Hypothalamus (tissue), 51 donors: ENCODE measurements around the gene DGCR6.
"Not testable (repeated sequence)": the region's sequence is repeated elsewhere in the genome, so short reads cannot be mapped to it uniquely, and the experiment has no call there.

Experiments
- DNase-seq, 51 donors: peaks; one replicate each; lab custom pipeline; 2025; lab: John Stamatoyannopoulos, UW

The DGCR6 gene

DNA sequence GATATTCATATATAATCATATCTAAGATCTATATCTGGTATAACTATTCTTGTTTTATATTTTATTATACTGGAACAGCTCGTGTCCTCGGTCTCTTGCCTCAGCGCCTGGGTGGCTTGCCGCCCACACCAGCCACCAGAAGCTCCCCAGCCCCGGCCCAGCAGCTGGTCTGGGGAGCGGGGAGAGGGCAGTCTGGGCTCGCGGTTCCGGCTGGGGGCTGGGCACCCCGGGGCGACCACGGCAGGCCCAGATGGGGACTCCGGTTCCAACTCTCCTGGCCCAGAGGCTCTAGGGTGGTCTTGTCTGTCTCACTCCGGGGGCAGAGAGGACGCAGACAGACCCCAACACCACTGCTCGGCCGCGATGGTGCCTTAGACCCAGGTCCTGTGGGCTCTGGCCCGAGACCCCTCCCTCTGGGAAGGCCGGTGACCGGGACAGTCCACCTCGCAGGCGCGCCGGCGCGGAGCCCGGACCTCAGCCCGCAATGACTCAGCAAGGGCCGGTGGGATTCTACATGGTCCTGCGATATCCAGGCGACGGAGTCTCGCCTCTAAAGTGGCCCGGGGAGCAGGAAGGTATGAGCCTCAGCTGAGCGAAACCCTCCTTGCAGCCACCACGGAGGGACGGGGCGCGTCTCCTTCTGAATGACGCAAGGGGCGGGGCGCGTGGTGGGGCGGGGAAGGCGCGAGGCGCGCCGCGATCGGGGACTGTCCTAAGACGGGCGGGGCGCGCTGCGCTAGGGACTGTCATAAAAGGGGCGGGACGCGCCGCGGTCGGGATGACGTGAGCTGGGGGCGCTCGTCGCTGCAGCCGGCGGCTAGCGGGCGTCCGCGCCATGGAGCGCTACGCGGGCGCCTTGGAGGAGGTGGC lies at the start of gene DGCR6:
TSS of gene DGCR6 (plus strand) at position 781 of the 870 bp plus-strand sequence. CDS start at position 836, 55 bp downstream.
- DNase-seq = no peak

DNA sequence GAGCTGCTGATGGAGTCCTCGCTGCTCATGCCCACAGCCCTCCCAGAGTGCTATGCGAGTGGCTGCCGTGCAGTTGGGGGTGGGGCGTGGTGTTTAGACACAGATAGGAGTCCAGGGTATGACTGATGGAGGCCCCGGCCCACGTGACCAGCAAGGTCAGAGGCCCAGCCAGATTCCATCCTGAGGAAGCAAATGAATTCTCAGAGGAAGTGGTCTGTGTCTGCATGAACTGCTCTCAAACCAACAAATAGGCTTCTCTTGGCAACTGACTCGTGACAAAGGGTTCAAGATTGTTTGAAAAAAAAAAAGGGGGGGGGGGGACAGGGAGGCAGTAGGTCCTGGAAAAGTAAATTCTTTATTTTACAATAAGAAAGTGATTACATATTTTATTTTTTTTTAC lies 46.8 kb upstream of the DGCR6 start:
- DNase-seq = not testable (repeated sequence)

DNA sequence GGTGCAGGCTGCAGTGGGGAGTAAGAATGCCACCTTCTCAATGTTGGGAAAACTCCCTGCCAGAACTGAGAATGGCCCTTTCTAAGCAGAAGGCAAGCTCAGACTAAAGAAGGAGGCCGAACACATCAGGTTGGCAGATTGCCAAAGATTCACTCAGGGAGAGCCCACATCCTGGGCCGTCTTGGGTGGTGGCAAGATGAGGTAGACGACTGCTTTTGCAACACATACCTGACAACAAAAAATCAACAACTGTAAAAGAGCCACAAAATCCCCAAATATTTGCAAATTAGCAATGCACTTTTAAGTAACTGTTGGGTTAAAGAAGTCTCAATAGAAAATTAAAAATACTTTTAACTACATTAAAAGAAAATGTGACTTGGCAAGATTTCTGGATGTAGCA lies 24.9 kb upstream of the DGCR6 start:
- not testable (repeated sequence) for DNase-seq

DNA sequence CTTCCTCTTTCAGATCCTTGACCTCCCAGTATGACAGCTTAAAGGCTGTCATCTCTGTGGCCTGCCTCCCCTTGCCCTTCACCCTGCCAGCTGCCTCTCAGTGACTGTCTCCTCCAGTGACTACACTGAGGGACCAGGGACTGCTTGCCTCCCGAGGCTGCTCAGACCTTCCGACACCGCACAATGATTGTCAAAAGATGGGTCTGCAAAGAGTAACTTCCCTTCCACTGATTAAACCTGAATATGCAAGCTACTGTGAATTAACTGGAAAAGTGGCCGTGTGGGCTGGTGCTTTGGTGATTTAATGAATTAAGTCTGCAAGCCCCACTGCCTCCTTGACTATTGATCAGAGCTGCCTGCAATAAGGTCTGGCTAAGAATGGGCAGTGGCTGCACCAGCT lies 21.7 kb upstream of the DGCR6 start:
- not testable (repeated sequence) for DNase-seq

DNA sequence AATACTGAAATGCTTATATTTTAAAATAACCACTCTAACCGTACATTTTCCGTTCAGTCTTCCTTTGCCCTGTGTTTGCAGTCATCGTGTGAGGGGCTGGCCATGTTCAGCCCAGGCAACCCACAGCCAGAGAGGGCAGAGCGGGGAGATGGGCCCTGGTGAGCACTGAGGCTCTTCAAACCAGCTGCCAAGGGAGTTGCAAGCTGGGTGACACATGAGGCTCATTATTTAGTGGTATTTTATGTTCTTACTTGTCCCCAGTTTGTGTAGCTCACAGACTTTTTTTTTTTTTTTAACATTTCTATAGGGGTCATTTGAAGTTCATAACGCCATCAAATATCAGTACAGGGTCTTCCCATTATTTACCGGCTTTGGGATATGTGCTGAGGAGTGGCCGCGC lies 18.0 kb upstream of the DGCR6 start:
- DNase-seq = no peak

DNA sequence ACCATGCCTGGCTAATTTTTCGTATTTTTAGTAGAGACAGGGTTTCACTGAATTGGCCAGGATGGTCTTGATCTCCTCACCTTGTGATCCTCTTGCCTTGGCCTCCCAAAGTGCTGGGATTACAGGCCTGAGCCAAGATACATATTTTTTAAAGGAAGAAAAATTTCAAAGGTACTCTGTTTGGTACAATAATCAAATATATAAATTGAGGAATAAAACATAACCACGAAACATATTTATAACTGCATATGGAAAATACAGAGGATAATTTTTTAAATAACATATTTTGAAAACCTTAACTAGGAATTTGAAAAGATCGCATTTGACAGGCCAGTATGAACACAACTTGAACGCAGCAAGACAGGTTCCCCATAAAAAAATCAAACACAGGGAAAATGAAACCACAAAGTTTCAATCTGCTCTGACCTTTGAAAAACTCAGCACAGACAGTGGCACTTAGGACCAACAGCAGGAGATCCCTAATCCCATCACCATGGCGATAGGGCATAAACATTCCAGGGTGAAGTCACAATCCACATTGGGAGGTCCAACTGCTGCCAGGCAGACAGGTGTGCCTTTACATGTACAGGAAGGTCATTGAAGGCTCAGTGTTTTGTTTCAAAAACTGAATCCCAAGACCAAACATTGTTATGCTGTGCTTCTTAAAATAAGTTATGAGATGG lies 15.5 kb upstream of the DGCR6 start:
- not testable (repeated sequence) for DNase-seq

DNA sequence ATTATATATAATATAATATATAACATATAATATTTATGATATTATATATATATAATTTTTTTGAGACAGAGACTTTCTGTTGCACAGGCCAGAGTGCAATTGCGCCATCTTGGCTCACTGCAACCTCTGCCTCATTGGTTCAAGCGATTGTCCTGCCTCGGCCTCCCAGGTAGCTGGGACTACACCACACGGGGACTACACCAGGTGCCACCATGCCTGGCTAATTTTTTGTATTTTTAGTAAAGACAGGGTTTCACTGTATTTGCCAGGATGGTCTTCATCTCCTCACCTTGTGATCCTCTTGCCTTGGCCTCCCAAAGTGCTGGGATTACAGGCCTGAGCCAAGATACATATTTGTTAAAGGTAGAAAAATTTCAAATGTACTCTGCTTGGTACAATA lies 12.3 kb upstream of the DGCR6 start:
- DNase-seq = not testable (repeated sequence)

DNA sequence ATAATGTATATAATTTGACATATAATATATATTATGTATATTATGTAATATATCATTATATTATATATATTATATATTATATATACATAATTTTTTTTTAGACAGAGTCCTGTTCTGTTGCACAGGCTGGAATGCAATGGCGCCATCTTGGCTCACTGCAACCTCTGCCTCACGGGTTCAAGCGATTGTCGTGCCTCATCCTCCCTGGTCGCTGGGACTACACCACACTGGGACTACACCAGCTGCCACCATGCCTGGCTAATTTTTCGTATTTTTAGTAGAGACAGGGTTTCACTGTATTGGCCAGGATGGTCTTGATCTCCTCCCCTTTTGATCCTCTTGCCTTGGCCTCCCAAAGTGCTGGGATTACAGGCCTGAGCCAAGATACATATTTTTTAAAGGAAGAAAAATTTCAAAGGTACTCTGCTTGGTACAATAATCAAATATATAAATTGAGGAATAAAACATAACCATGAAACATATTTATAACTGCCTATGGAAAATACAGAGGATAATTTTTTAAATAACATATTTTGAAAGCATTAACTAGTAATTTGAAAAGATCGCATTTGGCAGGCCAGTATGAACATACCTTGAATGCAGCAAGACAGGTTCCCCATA lies 10.0 kb upstream of the DGCR6 start:
- not testable (repeated sequence) for DNase-seq

DNA sequence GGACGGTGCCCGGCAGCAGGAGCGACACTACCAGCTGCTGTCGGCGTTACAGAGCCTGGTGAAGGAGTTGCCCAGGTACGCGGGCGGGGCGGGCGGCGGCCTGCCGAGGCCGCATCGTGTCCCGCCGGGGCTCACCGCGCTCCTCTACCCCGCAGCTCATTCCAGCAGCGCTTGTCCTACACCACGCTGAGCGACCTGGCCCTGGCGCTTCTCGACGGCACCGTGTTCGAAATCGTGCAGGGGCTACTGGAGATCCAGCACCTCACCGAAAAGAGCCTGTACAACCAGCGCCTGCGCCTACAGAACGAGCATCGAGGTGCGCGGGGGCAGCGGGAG lies 258 bp downstream of the DGCR6 start:
- not testable (repeated sequence) for DNase-seq

DNA sequence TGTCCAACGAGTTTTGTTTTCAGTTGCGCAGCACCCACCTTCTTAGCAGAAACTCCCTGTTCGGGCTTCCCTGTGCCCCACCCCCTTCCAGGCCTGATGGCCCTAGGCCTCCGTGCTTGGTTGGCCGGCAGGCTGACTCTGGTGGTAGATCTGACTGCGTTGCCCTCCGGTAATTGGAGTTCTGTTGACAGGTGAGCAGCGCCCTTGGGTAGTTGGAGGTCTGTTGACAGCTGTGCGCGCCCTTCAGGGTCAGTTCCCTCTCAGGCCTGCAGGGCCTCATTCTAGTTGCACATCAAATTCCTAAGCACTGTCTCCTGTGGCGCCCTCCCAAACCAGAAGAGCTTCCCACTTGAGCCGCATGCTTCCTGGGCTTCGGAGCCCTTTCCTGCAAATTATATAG lies 776 bp downstream of the DGCR6 start:
- no peak for DNase-seq

DNA sequence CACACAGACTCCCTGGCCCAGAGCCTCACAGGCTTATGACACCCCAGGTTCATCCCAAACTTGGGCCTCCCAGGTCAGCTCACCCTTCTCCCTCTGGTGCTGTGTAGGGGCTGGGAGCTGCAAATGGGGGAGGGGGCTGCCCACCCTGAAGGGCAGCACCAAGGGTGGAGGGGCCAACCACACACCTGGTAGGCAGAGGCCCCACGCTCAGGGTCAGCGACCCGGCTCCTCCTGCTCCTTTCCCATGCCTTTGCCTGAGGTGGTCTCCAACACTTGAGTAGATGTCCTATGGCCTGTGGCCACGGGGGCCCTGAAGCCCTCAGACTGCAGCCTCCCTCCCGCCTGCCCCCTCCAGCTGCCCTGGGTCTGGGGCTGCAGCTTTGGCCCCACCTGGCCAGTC lies 3.4 kb downstream of the DGCR6 start:
- no peak for DNase-seq

DNA sequence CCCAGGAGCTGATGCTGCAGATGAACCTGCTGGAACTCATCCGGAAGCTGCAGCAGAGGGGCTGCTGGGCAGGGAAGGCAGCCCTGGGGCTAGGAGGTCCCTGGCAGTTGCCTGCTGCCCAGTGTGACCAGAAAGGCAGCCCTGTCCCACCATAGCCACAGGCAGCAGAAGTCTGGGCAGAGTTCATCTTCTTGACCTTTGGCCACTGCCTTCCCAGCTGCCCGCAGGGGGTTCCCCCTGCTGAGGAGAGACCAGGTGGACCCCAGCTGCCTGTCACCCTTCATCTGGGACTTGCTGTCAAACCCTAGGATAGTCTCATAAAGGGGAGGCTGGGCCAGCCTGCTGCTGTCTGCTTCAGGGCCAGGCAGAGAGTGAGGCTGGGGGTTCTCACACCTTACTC lies 5.4 kb downstream of the DGCR6 start:
- DNase-seq = not testable (repeated sequence)

DNA sequence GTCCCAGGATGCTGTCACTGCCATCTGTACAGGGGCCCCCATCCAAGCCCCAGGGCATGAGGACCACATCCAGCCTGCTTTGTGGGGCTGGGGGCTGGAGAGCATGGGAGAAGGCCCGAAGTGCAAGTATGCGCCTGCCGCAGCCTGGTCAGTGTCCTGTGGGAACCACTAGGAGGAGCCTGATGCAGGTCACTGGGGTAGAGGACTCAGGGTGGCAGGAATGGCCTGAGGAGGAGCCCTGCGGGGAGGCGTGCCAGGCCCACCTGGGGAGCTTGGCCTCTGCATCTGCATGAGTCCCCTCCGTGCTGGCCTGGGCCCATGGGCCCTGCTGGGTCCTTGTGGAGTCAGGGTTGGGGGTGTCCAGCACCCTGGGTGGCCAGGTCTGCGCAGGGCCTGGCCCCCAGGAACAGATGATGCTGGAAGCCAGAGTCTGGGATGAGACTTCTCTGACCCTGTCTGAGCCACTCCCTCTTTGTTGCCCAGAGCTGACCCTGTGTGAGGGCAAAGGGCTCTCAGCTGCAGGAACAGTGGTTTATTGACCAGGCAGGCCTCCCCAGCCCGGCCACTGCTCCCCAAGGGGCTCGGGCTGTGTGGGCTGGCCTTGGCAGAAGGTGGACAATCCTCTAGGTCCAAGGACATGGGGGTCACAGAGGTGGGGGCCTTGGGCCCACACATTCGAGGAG lies 6.3 kb downstream of the DGCR6 start:
- not testable (repeated sequence) for DNase-seq

DNA sequence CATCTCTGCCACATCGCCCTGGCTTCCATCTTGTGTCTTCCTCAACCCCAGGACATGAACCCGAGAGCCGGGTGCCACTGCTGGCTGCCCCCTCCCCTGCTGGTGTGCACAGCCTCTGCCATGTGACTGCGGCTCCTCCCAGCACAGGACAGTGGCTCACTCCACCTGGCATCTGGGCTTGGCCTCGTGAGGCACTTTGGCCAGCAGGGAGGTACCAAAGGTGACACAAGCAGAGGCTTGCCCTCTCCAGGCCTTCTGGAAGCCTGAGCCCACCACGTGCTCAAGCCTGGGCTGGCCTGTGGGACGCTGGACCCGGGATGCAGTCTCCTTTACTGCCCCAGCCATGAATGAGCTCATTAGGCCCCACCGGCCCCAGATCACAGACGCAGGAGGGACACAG lies 8.4 kb downstream of the DGCR6 start:
- DNase-seq = not testable (repeated sequence)

DNA sequence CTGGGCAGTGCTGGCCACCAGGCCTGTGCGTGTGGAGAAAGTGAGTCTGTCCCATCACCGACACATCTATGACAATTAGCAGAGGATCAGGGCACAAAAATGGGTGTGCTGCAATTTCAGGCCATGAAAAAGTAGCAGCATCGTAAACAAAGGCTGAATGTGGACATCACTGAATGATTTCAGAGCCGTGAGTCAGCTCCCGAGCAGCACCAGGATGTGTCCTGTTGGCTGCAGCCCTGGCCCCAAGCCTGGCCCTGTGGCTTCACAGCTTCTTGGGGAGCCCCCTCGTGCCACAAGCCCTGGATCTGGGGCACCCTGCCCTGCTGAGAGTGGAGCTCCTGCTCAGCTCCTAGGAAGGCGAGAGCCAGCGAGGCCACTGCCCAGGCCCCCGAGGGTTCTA lies 9.4 kb downstream of the DGCR6 start:
- DNase-seq = not testable (repeated sequence)

DNA sequence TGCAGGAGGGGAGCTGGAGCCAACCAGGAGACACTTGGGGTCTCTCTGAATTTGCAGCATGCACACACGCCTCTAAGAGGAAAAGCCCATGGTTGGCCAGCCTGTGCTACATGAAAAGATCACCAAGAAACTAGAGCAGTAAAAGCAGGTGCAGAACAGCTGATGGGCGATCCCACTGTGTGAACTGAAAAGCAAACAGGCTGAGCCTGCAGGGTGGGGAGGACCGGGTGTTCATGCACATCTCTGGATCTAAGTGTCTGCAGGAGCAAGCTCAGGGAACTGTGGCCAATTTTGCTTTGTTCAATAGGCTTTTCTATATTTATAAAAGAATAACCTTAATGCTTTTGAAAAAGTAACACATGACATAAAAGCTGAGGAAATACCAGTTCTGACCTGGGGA lies 11.7 kb downstream of the DGCR6 start:
- not testable (repeated sequence) for DNase-seq

DNA sequence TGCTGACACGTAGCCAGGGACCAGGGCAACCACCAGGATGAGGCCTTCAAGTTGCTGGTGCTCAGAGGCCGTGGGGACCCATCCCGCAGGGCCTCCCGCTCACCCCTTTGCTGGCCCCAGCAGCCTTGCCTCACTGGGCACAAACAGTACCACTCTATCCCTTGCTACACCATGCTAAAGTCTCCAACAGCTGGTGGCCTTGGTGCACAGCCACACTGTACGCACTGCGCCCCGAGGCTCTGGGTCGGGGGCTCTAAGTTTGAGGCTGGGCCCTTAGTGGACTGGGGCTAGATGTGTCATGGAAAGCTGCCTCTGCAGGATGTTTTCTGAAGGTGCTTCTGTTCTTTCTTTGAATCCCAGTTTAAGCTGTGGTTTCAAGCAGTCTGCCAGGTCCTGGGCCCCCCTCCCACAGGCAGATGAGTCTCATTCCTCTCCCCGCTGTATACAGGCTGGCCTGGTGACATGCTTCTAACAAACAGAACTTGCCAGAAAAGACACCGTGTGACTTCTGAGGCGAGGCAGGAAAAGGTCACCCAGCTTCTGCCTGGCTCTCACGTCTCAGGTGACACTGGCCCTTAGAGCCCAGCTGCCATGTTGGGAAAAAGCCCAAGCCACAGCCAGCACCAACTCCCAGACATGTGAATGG lies 14.3 kb downstream of the DGCR6 start:
- not testable (repeated sequence) for DNase-seq

DNA sequence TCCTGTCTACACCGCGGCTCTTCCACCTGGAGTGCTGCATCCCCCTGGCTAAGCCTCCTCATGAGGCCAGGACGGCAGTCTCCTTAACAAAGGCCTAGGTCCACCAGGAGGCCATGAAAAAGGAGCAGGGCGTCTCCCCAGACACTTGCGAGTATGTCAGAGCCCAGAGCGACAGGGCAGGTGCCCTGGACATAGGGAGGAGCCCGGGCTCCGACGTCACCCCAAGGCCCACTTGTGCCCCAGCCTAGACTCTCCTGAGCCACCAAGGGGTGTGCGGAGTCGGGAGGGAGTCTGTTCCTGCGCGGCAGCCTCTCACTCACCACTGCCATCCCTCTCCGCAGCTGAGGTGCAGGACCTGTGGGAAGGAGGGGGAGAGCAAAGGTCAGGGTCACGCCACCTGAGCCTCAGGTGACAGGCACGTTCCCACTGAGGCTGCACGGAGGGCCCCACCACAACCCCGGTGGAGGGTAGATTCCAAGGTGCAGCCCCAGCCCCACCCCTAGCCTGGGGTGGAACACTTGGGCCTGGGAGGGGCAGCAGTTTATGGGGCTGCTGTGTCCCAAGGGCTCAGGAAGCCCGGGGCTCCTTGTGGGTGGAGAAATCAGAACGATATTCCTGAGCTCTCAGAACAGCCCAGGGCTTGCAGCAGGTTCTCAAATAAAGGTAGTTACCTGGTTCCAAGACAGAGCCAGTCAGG lies 19.4 kb downstream of the DGCR6 start:
- DNase-seq = no peak

DNA sequence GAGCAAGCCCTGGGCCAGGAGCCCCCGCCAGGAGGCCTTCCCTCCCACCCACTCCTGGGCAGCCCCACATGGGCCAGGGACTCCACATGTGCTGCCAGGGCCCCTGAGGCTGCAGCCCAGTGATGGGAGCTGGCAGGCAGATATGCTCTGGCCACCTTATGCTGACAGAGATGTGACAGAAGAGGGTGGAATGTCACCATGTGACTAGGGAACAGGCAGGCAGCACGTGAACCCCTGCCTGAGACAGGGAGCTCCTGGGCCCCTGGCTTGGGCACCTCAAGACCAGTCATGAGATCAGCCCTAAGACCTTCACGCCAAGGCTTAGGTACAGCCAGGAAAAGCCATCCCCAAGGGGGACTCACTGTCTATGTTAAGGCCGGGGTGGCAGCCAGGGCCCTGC lies 20.9 kb downstream of the DGCR6 start:
- DNase-seq = no peak

DNA sequence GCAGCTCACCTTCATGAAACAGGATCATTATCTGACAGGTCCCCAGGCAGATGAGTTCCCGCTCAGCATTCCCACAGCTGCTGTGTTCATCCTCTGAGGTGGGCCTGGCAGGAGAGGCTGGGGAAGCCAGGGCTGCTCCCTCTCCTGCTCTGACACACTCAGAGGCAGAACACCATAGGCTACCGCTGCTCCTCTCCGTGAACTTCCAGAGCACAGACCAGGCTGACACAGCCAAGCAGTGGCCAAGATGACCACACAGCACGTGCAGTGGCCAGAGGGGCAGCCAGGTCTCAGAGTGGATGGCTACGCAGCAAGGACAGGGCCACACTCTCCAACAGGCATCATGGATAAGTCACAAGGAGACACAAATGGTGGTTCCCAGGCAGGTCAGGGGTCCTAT lies 21.5 kb downstream of the DGCR6 start:
- no peak for DNase-seq
